GM21360 (cell line): ENCODE measurements around the gene HSD11B1L.

Experiments used
- ATAC-seq: cut with Tn5 transposase; IDR thresholded peaks from one replicate; pipeline ENCODE4 v1.9.1; 2021; ENCODE audit warnings: mild to moderate bottlenecking, moderate library complexity; ENCODE audit not compliant: unreplicated experiment

Gene HSD11B1L

GRCh38 chr19:5680437-5681368, at the start of gene HSD11B1L, which contains the start of gene MICOS13:
TSS of gene HSD11B1L (plus strand) at chr19:5681027. CDS start at chr19:5684833, 3,806 bp downstream.
TSS of gene MICOS13 (minus strand) at chr19:5680516. CDS start at chr19:5680486, 30 bp downstream.
- ATAC-seq = peak; percentile 82

GRCh38 chr19:5631567-5632240, 49.1 kb upstream of the HSD11B1L start:
- no peak for ATAC-seq

GRCh38 chr19:5632241-5632612, 48.6 kb upstream of the HSD11B1L start:
- no peak for ATAC-seq

- no peak for ATAC-seq
Measured at GRCh38 chr19:5632657-5633056, 48.2 kb upstream of the HSD11B1L start.

- no peak for ATAC-seq
Measured at GRCh38 chr19:5635427-5635826, 45.4 kb upstream of the HSD11B1L start.

- ATAC-seq = no peak
Measured at GRCh38 chr19:5637971-5638370, 42.9 kb upstream of the HSD11B1L start.

- ATAC-seq = no peak
Measured at GRCh38 chr19:5641171-5641570, 39.7 kb upstream of the HSD11B1L start.

- ATAC-seq = no peak
Measured at GRCh38 chr19:5642204-5642603, 38.6 kb upstream of the HSD11B1L start.

GRCh38 chr19:5643060-5643459, 37.8 kb upstream of the HSD11B1L start:
- no peak for ATAC-seq

GRCh38 chr19:5644037-5644436, 36.8 kb upstream of the HSD11B1L start:
- ATAC-seq = no peak

GRCh38 chr19:5645409-5645808, 35.4 kb upstream of the HSD11B1L start:
- ATAC-seq = no peak

GRCh38 chr19:5646703-5647102, 34.1 kb upstream of the HSD11B1L start:
- ATAC-seq = no peak

GRCh38 chr19:5648464-5648863, 32.4 kb upstream of the HSD11B1L start:
- no peak for ATAC-seq

GRCh38 chr19:5651361-5651760, 29.5 kb upstream of the HSD11B1L start:
- ATAC-seq = no peak

- ATAC-seq = no peak
Measured at GRCh38 chr19:5652261-5652660, 28.6 kb upstream of the HSD11B1L start.

GRCh38 chr19:5654931-5655330, 25.9 kb upstream of the HSD11B1L start:
- no peak for ATAC-seq

- ATAC-seq = no peak
Measured at GRCh38 chr19:5655412-5655811, 25.4 kb upstream of the HSD11B1L start.

GRCh38 chr19:5661483-5661882, 19.3 kb upstream of the HSD11B1L start:
- ATAC-seq = no peak

- no peak for ATAC-seq
Measured at GRCh38 chr19:5663904-5664303, 16.9 kb upstream of the HSD11B1L start.

GRCh38 chr19:5664515-5664914, 16.3 kb upstream of the HSD11B1L start:
- no peak for ATAC-seq

- ATAC-seq = no peak
Measured at GRCh38 chr19:5665781-5666513, 14.9 kb upstream of the HSD11B1L start.
